ENCODE results near the gene ZNF580.

ZNF580 gene

DNA sequence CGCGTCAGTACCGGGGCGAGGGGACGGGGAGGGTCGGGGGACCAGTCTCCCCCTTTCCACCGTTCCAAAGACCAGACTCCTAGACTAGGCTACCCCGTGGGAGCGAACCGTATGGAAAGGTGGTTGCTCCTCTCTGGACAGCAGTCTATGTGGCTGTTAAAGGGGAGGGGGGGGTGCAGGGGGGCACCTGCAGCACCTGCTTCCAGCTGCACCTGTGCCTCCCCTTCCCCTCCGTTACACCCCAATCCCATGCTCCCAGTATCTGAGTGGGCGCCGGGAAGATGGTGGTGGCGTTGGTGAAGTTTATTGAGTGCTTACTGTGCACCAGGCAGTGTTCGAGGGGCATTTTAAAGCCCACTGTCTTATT, 40.2 kb upstream of the ZNF580 start (continued):
- TF ChIP-seq ZNF157 (tag by site-specific recombination; IDR thresholded peaks at IDR 0.05) (no peak), KLF7 (tag by site-specific recombination; IDR thresholded peaks at IDR 0.05; ENCODE audit: borderline replicate concordance) (no peak), PATZ1 (tag by site-specific recombination; IDR thresholded peaks at IDR 0.05) (peak; percentile 58), ZNF548 (tag by site-specific recombination; IDR thresholded peaks at IDR 0.05) (no peak), ZFP3 (tag by site-specific recombination; IDR thresholded peaks at IDR 0.05; ENCODE audit: low read depth) (no peak), ZNF670 (tag by site-specific recombination; IDR thresholded peaks at IDR 0.05; ENCODE audit: low read depth) (no peak), ZBTB21 (tag by site-specific recombination; IDR thresholded peaks at IDR 0.05) (no peak)
- TF ChIP-seq, protein P1, sequence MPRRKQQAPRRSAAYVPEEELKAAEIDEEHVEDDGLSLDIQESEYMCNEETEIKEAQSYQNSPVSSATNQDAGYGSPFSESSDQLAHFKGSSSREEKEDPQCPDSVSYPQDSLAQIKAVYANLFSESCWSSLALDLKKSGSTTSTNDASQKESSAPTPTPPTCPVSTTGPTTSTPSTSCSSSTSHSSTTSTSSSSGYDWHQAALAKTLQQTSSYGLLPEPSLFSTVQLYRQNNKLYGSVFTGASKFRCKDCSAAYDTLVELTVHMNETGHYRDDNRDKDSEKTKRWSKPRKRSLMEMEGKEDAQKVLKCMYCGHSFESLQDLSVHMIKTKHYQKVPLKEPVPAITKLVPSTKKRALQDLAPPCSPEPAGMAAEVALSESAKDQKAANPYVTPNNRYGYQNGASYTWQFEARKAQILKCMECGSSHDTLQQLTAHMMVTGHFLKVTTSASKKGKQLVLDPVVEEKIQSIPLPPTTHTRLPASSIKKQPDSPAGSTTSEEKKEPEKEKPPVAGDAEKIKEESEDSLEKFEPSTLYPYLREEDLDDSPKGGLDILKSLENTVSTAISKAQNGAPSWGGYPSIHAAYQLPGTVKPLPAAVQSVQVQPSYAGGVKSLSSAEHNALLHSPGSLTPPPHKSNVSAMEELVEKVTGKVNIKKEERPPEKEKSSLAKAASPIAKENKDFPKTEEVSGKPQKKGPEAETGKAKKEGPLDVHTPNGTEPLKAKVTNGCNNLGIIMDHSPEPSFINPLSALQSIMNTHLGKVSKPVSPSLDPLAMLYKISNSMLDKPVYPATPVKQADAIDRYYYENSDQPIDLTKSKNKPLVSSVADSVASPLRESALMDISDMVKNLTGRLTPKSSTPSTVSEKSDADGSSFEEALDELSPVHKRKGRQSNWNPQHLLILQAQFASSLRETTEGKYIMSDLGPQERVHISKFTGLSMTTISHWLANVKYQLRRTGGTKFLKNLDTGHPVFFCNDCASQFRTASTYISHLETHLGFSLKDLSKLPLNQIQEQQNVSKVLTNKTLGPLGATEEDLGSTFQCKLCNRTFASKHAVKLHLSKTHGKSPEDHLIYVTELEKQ (tag by site-specific recombination; IDR thresholded peaks at IDR 0.05; ENCODE audit: borderline replicate concordance): no peak
- TF ChIP-seq, protein P2, sequence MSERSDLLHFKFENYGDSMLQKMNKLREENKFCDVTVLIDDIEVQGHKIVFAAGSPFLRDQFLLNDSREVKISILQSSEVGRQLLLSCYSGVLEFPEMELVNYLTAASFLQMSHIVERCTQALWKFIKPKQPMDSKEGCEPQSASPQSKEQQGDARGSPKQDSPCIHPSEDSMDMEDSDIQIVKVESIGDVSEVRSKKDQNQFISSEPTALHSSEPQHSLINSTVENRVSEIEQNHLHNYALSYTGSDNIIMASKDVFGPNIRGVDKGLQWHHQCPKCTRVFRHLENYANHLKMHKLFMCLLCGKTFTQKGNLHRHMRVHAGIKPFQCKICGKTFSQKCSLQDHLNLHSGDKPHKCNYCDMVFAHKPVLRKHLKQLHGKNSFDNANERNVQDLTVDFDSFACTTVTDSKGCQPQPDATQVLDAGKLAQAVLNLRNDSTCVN (tag by site-specific recombination; optimal IDR thresholded peaks at IDR 0.05): no peak
- TF ChIP-seq, protein P3, sequence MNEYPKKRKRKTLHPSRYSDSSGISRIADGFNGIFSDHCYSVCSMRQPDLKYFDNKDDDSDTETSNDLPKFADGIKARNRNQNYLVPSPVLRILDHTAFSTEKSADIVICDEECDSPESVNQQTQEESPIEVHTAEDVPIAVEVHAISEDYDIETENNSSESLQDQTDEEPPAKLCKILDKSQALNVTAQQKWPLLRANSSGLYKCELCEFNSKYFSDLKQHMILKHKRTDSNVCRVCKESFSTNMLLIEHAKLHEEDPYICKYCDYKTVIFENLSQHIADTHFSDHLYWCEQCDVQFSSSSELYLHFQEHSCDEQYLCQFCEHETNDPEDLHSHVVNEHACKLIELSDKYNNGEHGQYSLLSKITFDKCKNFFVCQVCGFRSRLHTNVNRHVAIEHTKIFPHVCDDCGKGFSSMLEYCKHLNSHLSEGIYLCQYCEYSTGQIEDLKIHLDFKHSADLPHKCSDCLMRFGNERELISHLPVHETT (tag by site-specific recombination; IDR thresholded peaks at IDR 0.05): no peak

- POLR2A ChIA-PET: interaction anchor here (0.5 to 3.8 kb wide), 4 partner anchors 25 to 341 kb away, joined by 3 to 34 read pairs (median 10); partner anchors contain the start of genes KMT5C, ZNF628 and ZNF784
- CTCF ChIA-PET: interaction anchor here (0.9 to 2.9 kb wide), 2 partner anchors 97 to 134 kb away, joined by 3 to 8 read pairs; no protein-coding TSS in a partner anchor
- H3K4me1 ChIP-seq (ENCODE audit: control insufficient read depth, insufficient read depth, low read length): peaks cover 3% of the 10 kb centered on the region; the same call in 1 of the 2 replicates
- H3K36me3 ChIP-seq (ENCODE audit: control insufficient read depth in 2 of 2, insufficient read depth in 1 of 2, low read length in 2 of 2): peaks cover 10 to 13% of the 10 kb centered on the region in 2 experiments; a peak in 2 of 3 replicates
- TF ChIP-seq SP2 (tag by site-specific recombination; IDR thresholded peaks at IDR 0.05): no peak
- no peak for TF ChIP-seq ZFP41 (tag by site-specific recombination; IDR thresholded peaks at IDR 0.05; ENCODE audit: borderline replicate concordance)
- no peak for TF ChIP-seq ZBTB1 (tag by site-specific recombination; IDR thresholded peaks at IDR 0.05)
- TF ChIP-seq ZNF202 (tag by site-specific recombination; IDR thresholded peaks at IDR 0.05; ENCODE audit: borderline replicate concordance): no peak
- TF ChIP-seq ZNF302 (tag by site-specific recombination; IDR thresholded peaks at IDR 0.05; ENCODE audit: low read depth): no peak
- no peak for TF ChIP-seq ZSCAN4 (tag by site-specific recombination; IDR thresholded peaks at IDR 0.05)
- TF ChIP-seq PRDM1 (tag by site-specific recombination; IDR thresholded peaks at IDR 0.05): no peak
- TF ChIP-seq ZFP69B (tag by site-specific recombination; IDR thresholded peaks at IDR 0.05): no peak
- no peak for TF ChIP-seq KLF8 (tag by site-specific recombination; IDR thresholded peaks at IDR 0.05)
- no peak for TF ChIP-seq ZNF416 (tag by site-specific recombination; IDR thresholded peaks at IDR 0.05)
- peak overlapping the region; percentile 97 for H3K4me3 ChIP-seq (ENCODE audit: low read depth, low read length)
- peak overlapping the region; percentile 66 for H3K27ac ChIP-seq (ENCODE audit: extremely low read depth, low read depth, low read length)
- H3K9me3 ChIP-seq (ENCODE audit: control insufficient read depth, insufficient read depth, low read depth, low read length): no peaks in the 10 kb centered on the region
These were observed 39.7 kb upstream of the ZNF580 start for GRCh38 chr19:55601084-55601483.

Data from HEK293 (cell line).